ENCODE results near the gene EIF2B4.

- no peak for TF ChIP-seq CTCF (conservative IDR thresholded peaks at IDR 0.05)
- no peak for TF ChIP-seq ZFX (IDR thresholded peaks at IDR 0.05)
Measured at GRCh38 chr2:27378809-27379290, 8.7 kb upstream of the EIF2B4 start.

Data from C4-2B (cell line).